Fibroblast of villous mesenchyme (primary cell): Measurements from ENCODE around the gene MACROH2A1. TPM values are rescaled to one million over a fixed set of nuclear protein-coding genes. Genes with fewer than 3 reads are reported as not detected.

ENCODE experiments used
- DNase-seq: peaks from one replicate; pipeline ENCODE4 v3.0.0-alpha.2; 2010; ENCODE audit warnings: low read depth
- H3K4me3 ChIP-seq: 2 replicates; pipeline ENCODE4 v1.5.1; 2011; ENCODE audit warnings: low read depth, mild to moderate bottlenecking, low read length
- CTCF ChIP-seq: IDR thresholded peaks from 2 replicates; pipeline ENCODE4 v1.5.1; 2012; ENCODE audit warnings: low read depth, mild to moderate bottlenecking, low read length; ENCODE audit not compliant: insufficient read depth
- total RNA-seq: library from RNA; depleted of rRNA; stranded (reverse); fragments of >200 nt; gene quantifications from 2 replicates; pipeline ENCODE4 v1.2.3, GENCODE V29; 2012

The MACROH2A1 gene
- total RNA-seq, 1 donor, result 161 TPM

GRCh38 chr5:135335031-135335828 lies 63.8 kb downstream of the MACROH2A1 start:
- no peak for TF ChIP-seq CTCF
- DNase-seq, result no peak
- no peak overlapping the region for H3K4me3 ChIP-seq

- TF ChIP-seq CTCF, result no peak
- DNase-seq, result peak; percentile 27
- H3K4me3 ChIP-seq, result no peak overlapping the region
Observed at GRCh38 chr5:135333732-135334515, 65.1 kb downstream of the MACROH2A1 start.

GRCh38 chr5:135332519-135333150 lies 66.4 kb downstream of the MACROH2A1 start:
- peak; percentile 78 for DNase-seq
- peak; percentile 74 for TF ChIP-seq CTCF

GRCh38 chr5:135331612-135332011 lies 67.4 kb downstream of the MACROH2A1 start:
- TF ChIP-seq CTCF, result no peak
- no peak for DNase-seq
- H3K4me3 ChIP-seq, result no peak overlapping the region

More at GRCh38 chr5:135332519-135333150, 66.4 kb downstream of the MACROH2A1 start:
- H3K4me3 ChIP-seq, result no peak overlapping the region

- DNase-seq, result no peak
- no peak for TF ChIP-seq CTCF
- H3K4me3 ChIP-seq, result no peak overlapping the region
Observed at GRCh38 chr5:135330798-135331096, 68.3 kb downstream of the MACROH2A1 start.

- no peak overlapping the region for H3K4me3 ChIP-seq
- DNase-seq, result no peak
- TF ChIP-seq CTCF, result no peak
Observed at GRCh38 chr5:135329913-135330797, 68.9 kb downstream of the MACROH2A1 start.
